Amniotic epithelial cell (primary cell): ENCODE measurements around the gene ARID4B.
"Not testable (repeated sequence)": the region's sequence is repeated elsewhere in the genome, so short reads cannot be mapped to it uniquely, and the experiment has no call there.

Experiments
- DNase-seq: peaks from one replicate; pipeline ENCODE4 v3.0.0-alpha.2; 2010; ENCODE audit warnings: low read depth

The ARID4B gene, protein sequence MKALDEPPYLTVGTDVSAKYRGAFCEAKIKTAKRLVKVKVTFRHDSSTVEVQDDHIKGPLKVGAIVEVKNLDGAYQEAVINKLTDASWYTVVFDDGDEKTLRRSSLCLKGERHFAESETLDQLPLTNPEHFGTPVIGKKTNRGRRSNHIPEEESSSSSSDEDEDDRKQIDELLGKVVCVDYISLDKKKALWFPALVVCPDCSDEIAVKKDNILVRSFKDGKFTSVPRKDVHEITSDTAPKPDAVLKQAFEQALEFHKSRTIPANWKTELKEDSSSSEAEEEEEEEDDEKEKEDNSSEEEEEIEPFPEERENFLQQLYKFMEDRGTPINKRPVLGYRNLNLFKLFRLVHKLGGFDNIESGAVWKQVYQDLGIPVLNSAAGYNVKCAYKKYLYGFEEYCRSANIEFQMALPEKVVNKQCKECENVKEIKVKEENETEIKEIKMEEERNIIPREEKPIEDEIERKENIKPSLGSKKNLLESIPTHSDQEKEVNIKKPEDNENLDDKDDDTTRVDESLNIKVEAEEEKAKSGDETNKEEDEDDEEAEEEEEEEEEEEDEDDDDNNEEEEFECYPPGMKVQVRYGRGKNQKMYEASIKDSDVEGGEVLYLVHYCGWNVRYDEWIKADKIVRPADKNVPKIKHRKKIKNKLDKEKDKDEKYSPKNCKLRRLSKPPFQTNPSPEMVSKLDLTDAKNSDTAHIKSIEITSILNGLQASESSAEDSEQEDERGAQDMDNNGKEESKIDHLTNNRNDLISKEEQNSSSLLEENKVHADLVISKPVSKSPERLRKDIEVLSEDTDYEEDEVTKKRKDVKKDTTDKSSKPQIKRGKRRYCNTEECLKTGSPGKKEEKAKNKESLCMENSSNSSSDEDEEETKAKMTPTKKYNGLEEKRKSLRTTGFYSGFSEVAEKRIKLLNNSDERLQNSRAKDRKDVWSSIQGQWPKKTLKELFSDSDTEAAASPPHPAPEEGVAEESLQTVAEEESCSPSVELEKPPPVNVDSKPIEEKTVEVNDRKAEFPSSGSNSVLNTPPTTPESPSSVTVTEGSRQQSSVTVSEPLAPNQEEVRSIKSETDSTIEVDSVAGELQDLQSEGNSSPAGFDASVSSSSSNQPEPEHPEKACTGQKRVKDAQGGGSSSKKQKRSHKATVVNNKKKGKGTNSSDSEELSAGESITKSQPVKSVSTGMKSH (N-terminal part only)

DNA sequence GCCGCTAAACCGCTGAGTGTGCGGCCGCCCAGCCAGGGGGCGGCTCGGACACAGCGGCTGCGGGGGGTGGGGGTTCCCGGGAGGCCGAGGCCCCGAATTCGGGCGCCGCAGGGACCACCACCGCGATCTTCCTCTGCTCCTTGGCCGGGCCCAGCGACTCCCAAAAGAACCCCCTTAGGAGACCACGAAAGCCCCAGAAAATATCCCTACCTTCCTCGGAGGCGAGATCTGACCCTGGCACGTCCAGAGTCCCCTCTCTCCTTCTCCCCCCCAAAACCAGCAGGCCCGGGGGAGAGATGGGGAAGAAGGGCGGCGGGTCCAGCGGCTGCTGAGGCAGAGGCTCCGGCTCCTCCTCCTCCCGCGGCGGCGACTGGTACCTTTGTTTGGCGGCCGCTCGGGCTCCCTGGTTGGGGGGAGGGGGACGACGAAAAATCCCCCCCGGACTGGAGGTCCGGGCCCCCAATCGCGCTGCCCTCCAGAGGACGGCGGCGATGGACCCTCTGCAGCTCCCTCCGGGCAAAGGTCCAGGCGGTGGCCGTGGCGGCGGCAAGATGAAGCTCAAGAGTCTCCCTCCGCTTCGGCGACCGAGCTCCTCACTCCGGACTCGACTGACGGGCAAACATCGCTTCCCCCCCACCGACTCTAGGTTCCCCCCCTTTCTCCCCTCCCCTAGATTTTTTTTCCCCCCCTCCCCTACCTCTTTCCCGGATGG is at the start of gene ARID4B:
ARID4B (minus strand) TSS at position 621 of the 712 bp plus-strand sequence. CDS start 1,260 bp downstream, outside the sequence.
- DNase-seq: peak; percentile 31

DNA sequence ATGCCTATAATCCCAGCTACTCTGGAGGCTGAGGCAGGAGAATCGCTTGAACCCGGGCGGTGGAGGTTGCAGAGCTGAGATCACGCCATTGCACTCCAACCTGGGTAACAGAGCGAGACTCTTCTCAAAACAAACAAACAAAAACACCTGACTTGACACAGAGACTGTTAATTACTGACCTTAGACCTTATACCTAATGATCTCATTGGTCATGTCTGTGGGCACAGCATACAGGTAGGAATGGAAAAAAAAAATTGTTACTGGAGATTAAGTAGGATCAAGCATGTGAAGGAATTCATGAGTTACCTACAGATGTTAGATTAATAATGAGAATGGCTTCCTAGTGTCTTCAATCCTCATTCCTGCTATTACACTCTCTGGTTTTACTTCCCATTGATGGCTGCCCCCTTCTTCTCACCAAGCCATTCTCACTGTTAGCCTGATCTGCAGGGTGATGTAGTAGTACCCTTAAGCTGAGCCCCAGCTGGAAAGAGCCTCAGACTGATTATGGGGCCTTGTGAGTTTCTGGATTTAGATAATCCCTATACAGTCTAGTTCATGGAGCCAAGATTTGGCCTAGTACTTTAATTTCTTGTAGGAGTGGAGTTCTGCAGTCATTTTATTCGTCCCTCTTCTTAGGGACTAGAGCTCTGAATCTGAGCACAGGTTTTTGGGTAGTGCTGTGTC is 48.1 kb upstream of the ARID4B start:
- no peak for DNase-seq

DNA sequence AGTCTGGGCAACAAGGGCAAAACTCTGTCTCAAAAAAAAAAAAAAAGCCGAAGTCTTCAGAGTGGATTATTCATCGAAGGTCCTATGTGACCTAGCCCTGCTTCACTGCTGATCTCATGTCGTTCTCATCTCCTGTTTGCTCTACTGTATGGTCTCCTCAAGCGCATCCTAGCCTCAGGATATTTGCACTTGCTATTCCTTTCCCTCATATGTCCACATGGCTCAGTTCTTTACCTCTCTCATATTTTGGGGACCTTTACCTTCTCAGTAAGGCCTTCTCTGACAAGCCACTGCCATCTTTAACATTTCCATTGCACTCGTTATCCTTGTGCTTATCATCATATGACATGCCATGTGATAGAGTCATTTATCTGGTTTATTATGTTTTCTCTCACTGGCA is 41.8 kb upstream of the ARID4B start:
- no peak for DNase-seq

DNA sequence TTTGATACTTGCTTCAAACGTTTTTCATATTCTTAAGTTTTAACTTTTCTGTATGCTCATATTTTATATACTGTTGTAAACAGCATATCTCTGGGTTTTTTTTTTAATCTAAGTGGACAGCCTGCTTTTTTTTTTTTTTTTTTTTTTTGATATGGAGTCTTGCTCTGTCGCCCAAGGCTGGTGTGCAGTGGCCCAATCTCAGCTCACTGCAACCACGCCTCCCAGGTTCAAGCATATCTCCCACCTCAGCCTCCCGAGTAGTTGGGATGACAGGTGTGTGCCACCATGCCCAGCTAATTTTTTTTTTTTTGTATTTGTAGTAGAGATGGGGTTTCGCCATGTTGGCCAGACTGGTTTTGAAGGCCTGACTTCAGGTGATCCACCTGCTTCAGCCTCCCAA is 40.4 kb upstream of the ARID4B start:
- no peak for DNase-seq

GRCh38 chr1:235367000-235367908 is 39.3 kb upstream of the ARID4B start, which contains the start of gene TBCE:
Gene TBCE (plus strand): TSS chr1:235367427. CDS start chr1:235380050, 12,623 bp downstream.
- peak; percentile 97 for DNase-seq

- no peak for DNase-seq
Measured at GRCh38 chr1:235366286-235366685, 38.3 kb upstream of the ARID4B start.

DNA sequence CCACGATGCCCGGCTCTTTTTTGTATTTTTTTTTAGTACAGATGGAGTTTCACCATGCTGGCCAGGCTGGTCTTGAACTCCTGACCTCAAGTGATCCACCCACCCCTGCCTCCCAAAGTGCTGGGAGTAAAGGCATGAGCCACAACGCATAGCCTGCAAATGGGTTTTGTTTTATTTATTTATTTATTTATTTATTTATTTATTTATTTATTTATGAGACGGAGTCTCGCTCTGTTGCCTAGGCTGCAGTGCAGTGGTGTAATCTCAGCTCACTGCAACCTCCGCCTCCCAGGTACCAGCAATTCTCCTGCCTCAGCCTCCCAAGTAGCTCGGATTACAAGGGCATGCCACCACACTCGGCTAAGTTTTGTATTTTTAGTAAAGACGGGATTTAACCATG is 36.2 kb upstream of the ARID4B start:
- not testable (repeated sequence) for DNase-seq

DNA sequence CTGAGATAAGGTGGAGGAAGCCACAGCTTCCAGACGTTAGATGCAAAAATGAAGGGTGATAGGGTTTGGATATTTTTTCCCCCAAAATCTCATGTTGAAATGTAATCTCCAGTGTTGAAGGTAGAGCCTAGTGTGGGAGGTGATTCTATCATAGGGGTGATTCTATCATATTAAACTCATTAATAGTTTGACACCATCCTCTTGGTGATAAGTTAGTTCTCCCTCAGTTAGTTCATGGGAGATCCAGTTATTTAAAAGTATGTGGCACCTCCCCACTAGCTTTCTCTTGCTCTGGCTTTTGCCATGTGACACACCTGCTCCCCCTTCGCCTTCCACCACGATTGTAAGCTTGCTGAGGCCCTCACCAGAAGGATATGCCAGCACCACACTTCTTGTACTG is 30.9 kb upstream of the ARID4B start:
- no peak for DNase-seq

GRCh38 chr1:235357485-235358373 is 29.8 kb upstream of the ARID4B start:
- DNase-seq: no peak

GRCh38 chr1:235351898-235352297 is 23.9 kb upstream of the ARID4B start:
- no peak for DNase-seq

- DNase-seq: no peak
Measured at GRCh38 chr1:235351441-235351840, 23.5 kb upstream of the ARID4B start.

GRCh38 chr1:235343726-235344125 is 15.7 kb upstream of the ARID4B start:
- no peak for DNase-seq

- DNase-seq: no peak
Measured at GRCh38 chr1:235342471-235342870, 14.5 kb upstream of the ARID4B start.

GRCh38 chr1:235342039-235342438 is 14.1 kb upstream of the ARID4B start:
- DNase-seq: no peak

- DNase-seq: no peak
Measured at GRCh38 chr1:235341334-235341733, 13.4 kb upstream of the ARID4B start.

GRCh38 chr1:235339746-235340145 is 11.8 kb upstream of the ARID4B start:
- no peak for DNase-seq

DNA sequence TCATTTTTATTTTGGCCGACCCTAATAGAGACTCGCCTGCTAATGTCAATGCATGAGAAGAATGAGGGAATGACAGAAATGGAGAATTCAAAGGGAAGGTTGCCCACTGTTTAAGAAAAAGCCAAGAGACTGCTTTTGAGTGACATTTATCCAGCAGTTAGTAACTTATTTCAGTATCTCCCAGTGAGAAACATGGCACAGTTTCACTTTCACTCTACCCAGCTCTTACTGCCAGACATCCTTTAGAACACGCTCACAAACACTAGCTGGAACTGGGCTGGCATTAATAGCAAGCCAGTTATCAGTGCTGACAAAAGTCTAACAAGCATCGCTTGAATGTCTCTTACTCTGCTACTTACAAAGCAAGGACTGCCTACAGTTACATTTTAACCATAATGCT is 8.9 kb upstream of the ARID4B start:
- peak; percentile 43 for DNase-seq

- no peak for DNase-seq
Measured at GRCh38 chr1:235331401-235331800, 3.4 kb upstream of the ARID4B start.

GRCh38 chr1:235330918-235331285 is 2.9 kb upstream of the ARID4B start:
- DNase-seq: no peak
